IPS DF 4.7 (cell line): ENCODE measurements around the gene MRPL14.

ENCODE experiments used
- DNase-seq: peaks from one replicate; pipeline ENCODE4 v3.0.0-alpha.2; 2013; ENCODE audit warnings: low spot score; ENCODE audit errors: extremely low read depth

MRPL14 gene

GRCh38 chr6:44081753-44082152 lies 45.5 kb downstream of the MRPL14 start:
- no peak for DNase-seq

- no peak for DNase-seq
These were observed 46.4 kb downstream of the MRPL14 start for GRCh38 chr6:44080561-44081521.

DNA sequence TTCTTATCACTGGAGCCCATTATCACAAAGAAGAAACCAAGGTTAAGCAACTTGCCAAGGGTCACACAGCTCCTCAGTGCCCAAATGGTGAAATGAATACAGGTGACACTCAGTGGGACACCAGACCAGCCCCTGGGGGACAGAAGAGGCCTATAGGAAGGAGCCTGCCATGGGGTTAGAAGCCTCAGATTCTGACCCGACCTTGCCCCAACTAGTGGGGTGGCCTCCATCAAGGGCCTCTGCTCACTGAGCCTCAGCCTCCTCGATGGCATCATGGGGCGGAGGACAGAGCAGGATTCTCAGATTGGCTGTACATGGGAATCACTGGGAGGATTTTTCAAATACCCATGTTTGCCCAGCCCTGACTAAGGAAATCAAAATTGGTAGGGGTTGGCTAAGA lies 47.6 kb downstream of the MRPL14 start:
- no peak for DNase-seq

GRCh38 chr6:44078827-44079671 lies 48.2 kb downstream of the MRPL14 start:
- no peak for DNase-seq

DNA sequence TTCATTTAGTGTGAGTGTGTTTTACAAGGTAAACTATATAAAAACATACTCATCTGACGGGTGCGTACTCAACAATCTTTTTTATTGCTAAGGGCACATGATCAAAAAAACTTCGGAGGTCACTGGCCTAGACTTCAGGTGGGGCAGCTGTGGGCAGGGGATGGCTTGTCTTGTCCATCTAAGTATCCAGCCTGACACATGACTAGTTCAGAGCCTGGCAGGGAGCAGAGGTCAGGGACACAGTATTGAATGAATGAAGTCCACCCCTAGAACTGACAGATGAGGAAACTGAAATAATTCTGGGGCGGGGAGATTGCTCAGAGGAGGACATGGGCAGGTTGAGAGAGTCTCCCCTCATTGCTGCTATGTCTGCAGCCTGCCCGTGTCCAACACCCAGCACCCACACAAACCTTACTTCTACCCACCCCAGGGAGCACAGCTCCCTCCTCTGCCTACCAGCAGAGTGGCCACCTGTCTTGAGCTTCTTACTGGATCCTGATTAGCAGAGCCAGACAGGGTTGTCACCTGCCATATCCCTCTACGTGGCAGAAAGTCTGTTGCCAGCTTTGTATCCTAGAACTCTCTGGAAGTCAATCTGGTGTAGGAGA lies 48.9 kb downstream of the MRPL14 start:
- no peak for DNase-seq

GRCh38 chr6:44077214-44077946 lies 49.9 kb downstream of the MRPL14 start:
- DNase-seq = no peak

- DNase-seq = no peak
These were observed 50.7 kb downstream of the MRPL14 start for GRCh38 chr6:44076356-44077213.

DNA sequence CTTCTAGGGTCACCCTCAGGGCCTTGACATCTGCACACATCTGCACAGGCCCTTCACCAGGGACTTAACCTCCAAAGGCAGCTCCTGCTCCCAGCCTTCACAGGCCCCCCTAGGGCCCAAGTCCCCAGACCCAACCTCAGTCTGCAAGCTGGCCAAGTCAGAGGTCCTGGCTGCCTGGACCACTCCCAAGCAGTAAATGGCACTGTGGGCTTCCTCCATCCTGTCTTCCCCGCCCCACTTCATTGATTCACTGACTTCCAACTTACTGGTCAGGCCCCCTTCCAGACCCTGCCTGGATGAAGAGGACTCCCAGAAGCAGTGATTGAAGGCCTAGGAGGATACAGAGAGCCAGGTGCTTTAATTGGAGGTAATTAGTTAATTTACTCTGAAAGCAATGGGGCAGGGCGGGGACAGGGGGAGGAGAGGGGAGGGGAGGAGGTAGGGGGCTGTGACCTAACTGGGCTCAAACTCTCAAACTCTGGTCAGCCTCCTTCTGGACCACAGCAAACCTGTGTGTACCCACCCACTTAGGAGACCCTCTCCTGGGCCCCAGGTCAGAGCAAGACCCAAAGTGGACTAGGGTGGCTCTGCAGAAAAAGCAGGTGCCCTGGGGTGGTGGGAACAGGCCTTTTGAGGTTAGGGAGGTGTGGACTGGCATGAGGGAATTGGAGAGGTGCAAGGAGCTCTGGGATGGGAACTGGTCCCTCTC lies 51.5 kb downstream of the MRPL14 start:
- no peak for DNase-seq

DNA sequence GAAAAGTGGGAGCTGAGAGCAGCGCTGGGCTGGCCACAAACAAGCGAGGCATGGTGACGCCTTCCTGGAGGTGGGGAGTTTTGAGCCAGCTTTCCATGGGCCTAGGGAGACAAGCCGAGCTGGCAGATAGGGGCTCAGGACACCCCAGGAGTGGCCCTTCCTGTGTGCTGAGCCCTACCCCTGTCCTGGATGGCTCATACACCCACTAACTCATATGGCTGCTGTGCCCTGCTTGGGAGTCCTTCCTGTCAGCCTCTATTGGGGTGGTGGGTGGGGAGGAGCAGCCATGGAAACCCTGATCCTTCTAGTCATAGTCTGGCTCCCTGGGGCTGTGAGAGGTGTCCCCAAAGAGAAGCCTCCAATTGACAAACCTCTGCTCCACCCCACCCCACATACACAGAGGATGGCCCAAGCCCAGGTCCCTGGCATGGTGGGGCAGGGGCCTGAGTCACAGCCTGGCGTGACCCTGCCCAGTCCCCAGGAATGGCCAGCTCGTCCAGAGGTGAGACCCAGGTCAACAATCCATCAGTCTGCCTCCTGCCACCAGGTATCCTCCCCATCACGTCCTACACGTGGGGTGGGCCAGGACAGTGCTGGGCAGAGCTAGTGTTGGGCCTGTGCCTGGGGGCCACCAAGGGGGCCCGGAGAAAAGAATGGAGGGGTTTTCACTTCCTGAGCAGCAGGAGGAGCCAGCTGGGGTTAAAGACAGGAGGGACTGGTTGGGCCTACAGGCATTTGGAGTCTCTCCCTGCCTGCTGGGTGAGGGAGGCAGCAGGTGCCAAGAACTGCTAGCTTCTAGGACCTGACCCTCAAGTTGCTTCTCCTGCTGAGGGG lies 52.2 kb downstream of the MRPL14 start:
- no peak for DNase-seq

DNA sequence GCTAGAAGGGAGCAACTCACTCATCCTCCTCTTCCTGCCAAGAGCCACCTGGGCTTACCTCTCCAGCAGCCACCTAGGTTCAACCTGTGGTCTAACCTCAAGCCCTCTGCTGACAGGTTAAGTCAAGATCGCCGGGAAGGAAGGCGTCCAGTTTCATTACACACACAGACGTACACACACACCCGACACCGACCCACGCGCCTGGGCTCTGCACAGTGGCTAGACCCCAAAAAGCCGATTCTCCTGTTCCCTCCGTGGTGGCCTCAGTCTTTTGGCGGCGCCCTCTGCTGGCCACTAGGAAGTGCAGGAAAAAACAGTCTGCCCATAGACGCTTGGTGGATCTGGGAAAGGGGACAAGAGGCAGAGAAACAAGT lies 52.8 kb downstream of the MRPL14 start:
- no peak for DNase-seq

DNA sequence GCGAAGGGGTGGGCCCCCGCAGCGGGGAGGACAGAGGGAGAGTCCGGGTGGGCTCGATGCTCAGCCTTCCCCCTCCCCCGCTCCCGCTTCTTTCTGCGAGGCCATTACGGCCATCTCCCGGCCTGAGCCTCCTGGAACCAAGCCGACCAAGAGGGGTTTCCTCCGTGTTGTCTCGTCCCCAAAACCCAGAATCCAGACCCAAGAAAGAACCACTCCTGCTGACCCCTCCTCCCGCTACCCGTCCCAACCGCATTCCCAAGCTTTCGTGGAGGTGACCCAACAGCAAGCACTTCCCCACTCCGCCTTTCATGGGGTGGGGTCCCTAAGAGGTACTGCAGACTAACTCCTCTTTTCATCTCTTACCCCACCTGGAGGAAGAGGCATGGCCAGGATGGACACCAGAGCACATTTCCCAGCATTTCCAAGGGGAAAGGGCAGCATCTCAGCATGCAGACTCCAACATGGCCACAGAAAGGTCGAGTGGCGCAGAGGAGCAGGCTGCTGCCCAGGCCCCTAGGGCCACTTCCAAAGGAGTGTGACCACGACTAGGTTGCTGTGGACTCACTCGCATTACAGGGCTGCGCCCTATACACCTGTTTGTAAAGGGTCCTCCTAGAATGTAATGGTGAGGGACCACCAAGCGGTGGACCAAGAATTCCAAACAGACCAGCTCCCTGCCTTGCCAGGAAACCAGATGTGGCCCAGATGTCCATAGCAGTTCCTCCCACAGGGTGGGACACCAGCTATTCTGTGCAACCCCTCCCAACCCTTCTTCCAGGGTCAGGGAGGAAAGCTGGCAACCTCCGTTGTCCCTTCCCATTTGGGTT lies 53.4 kb downstream of the MRPL14 start:
- DNase-seq = no peak

GRCh38 chr6:44072959-44073611 lies 54.2 kb downstream of the MRPL14 start:
- DNase-seq = no peak

GRCh38 chr6:44072452-44072958 lies 54.7 kb downstream of the MRPL14 start:
- no peak for DNase-seq

GRCh38 chr6:44071670-44072451 lies 55.4 kb downstream of the MRPL14 start:
- DNase-seq = no peak

DNA sequence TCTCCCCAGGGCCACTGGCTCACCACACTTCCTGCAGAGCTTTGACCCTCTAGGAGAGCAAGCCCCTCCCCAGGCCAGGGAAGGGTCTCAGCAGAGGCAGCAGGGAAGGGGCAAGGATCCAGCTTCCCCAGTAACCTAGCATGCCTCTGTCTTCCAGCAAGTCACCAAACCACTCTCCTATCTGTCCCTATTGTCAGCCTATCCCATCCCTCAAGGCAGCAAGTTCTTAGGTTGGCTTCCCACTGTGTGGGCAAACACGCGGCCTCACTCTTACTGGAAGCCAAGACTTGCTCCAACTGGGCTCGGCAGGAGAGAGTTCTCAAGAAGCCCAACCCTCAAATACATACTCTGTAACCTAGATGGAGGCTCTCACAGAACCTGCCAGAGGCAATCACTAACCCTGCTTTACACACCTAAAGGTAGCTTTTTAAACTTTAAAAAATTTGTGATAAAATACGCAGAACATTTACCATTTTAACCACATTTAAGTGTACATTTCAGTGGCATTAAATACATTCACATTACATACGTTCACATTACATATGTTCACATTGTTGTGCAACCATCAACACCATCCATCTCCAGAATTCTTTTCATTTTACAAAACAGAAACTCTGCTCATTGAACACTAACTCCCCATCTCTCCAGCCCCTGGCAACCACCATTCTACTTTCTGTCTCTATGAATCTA lies 58.5 kb downstream of the MRPL14 start:
- DNase-seq = no peak
